Brain microvascular endothelial cell (primary cell): ENCODE measurements around the gene DGKB.

Experiments
- DNase-seq: peaks from one replicate; pipeline ENCODE4 v3.0.0-alpha.2; 2020
- H3K27ac ChIP-seq: fragments of 250-450 bp; sonication (Bioruptor Pico); 2 replicates; pipeline ENCODE4 v1.5.1; 2020; ENCODE audit warnings: mild to moderate bottlenecking, moderate library complexity
- H3K27me3 ChIP-seq: fragments of 250-450 bp; sonication (Bioruptor Pico); replicated peaks from 2 replicates; pipeline ENCODE4 v1.5.1; 2020; ENCODE audit warnings: mild to moderate bottlenecking
- H3K36me3 ChIP-seq: fragments of 250-450 bp; sonication (Bioruptor Pico); replicated peaks from 2 replicates; pipeline ENCODE4 v1.5.1; 2020; ENCODE audit warnings: mild to moderate bottlenecking
- H3K4me3 ChIP-seq: 2 replicates; pipeline ENCODE4 v1.5.1; 2011; ENCODE audit warnings: low read depth, mild to moderate bottlenecking, control low read depth, low read length, moderate library complexity
- in situ Hi-C: cut with HindIII; loops from 2 replicates; pipeline ENCODE4 v1.10.0; 2017; ENCODE audit warnings: low sequenced_read_pairs, low pct_ligation_motif_present
- TF ChIP-seq, protein P1 (sequence below): IDR thresholded peaks from 2 replicates; pipeline ENCODE4 v1.5.1; 2011; ENCODE audit warnings: low read depth, mild to moderate bottlenecking, moderate library complexity, low read length, control low read depth, inconsistent platforms; ENCODE audit errors: missing control alignments

The DGKB gene

DNA sequence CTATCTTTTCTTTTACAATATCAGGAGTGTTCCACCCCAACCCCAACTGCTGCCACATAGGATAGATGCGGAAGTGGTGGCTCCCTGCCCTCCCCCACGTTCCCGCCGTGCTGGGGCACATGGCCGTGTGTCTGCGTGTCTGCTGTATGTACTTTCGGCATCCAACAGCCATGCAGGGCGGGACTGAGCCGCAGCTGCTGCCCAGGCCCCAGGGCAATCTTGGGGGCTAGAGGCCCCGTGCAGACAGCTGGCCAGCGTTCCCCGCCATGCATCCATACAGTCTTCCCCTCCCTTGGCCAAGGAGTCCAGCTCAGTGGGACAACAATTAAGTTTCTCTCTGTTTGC is 162.7 kb downstream of the DGKB start:
- Histone ChIP-seq H3K4me3 (no peak overlapping the region), H3K27ac (no peak overlapping the region), H3K36me3 (no peaks in the 10 kb centered on the region), H3K27me3 (no peaks in the 10 kb centered on the region)
- DNase-seq: no peak
- TF ChIP-seq, protein P1, sequence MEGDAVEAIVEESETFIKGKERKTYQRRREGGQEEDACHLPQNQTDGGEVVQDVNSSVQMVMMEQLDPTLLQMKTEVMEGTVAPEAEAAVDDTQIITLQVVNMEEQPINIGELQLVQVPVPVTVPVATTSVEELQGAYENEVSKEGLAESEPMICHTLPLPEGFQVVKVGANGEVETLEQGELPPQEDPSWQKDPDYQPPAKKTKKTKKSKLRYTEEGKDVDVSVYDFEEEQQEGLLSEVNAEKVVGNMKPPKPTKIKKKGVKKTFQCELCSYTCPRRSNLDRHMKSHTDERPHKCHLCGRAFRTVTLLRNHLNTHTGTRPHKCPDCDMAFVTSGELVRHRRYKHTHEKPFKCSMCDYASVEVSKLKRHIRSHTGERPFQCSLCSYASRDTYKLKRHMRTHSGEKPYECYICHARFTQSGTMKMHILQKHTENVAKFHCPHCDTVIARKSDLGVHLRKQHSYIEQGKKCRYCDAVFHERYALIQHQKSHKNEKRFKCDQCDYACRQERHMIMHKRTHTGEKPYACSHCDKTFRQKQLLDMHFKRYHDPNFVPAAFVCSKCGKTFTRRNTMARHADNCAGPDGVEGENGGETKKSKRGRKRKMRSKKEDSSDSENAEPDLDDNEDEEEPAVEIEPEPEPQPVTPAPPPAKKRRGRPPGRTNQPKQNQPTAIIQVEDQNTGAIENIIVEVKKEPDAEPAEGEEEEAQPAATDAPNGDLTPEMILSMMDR: no peak
- in situ Hi-C loops: no loop called here

DNA sequence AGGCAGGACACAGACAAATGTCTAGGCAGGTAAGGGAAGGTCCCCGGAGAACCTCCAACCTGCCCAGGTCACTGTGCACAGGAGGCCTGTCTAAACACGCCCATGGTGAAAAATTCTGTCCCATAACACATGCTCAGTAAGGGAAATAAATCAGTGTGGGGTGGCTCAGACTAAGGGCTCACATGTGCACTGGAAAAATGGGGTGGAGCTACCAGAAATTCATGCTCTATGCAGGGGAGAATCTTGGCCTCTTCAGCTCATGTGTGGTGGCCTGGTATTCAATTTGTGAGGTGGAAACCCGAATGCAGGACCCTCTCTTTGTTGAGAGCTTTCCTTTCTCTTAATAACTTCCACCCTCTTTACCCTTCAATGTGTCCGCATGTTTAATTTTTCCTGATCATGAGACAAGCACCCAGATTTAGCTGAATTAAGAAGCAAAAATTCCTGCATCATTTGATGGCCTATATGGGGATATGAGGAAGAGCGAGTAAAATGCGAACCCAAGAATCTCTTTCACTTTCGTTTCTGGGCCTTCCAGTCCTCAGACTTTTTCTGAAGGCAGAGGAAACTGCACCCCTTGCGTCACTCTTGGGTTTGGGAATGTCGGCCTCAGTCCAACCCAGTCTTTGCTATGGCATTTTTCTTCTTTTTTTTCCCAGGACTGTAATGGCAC is 163.2 kb downstream of the DGKB start:
- Histone ChIP-seq H3K27me3 (no peaks in the 10 kb centered on the region), H3K27ac (no peak overlapping the region), H3K36me3 (no peaks in the 10 kb centered on the region), H3K4me3 (no peak overlapping the region)
- in situ Hi-C loops: no loop called here
- no peak for DNase-seq
- TF ChIP-seq, protein P1: no peak

DNA sequence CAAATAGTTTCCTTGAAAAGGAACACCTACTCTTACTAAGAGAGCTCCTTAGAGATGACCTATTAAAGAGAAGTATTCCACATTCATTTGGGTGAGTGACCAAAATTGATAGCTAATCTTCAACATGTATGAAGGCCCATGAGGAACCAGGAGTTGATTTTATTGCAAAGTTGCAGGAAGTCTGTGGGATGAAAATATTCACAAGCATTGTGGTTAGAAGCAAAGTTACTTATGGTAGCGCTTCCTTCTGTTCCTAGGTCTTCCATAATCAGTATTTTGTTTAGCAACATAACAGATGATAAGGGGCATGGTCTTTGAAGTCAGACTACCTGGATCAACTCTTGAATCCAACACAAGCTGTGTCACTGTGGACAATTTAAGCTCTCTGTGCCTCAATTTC is 164.5 kb downstream of the DGKB start:
- no peaks in the 10 kb centered on the region for H3K36me3 ChIP-seq
- in situ Hi-C loops: no loop called here
- no peak overlapping the region for H3K4me3 ChIP-seq
- DNase-seq: no peak
- H3K27me3 ChIP-seq: no peaks in the 10 kb centered on the region
- no peak overlapping the region for H3K27ac ChIP-seq
- TF ChIP-seq, protein P1: no peak

DNA sequence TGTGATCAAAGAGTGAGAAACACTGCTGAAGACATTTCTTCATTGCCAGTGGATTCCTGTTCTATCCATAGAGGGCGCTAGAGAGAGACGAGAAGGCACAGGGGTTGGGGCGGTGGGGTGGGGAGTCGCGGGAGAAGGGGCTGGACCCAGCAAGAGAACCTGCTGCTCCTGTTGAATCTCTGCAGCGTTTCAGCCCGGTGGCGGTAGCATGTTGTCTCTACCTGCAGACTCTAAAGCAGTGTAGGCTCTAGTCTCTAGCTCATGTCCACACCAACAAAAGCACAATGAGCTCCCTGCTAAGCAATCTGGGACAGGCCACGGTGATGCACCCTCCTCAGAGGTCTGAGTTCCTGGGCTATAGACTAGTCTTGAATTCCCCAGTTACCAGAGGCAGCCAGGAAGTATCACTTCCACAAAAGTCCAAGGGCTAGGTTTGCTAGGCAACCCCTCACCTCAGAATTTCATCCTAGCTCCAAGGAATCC is 167.7 kb downstream of the DGKB start:
- Histone ChIP-seq H3K4me3 (no peak overlapping the region), H3K36me3 (no peaks in the 10 kb centered on the region), H3K27me3 (no peaks in the 10 kb centered on the region), H3K27ac (no peak overlapping the region)
- DNase-seq: no peak
- in situ Hi-C loops: no loop called here
- TF ChIP-seq, protein P1: peak; percentile 40

DNA sequence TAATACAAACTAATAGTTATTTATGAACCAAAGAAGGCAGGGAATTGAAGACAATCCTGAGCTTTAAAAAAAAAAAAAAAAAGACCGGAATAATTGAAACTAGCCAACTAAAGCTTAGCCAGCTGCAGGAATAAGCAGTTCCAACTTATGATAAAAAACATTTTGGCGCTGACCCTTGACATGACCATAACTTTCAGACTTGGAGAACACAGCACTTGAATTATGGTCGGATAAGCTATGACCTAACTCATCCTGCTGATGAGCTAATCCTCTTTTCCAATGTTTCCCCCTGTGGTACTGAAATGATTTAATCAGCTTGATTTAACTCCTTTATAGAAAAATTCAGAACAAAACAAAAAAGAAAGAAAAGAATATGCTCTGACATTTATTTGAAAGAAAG is 181.8 kb downstream of the DGKB start:
- DNase-seq: no peak
- Histone ChIP-seq H3K27ac (no peak overlapping the region), H3K4me3 (no peak overlapping the region), H3K36me3 (no peaks in the 10 kb centered on the region), H3K27me3 (no peaks in the 10 kb centered on the region)
- TF ChIP-seq, protein P1: no peak
- in situ Hi-C loops: no loop called here

DNA sequence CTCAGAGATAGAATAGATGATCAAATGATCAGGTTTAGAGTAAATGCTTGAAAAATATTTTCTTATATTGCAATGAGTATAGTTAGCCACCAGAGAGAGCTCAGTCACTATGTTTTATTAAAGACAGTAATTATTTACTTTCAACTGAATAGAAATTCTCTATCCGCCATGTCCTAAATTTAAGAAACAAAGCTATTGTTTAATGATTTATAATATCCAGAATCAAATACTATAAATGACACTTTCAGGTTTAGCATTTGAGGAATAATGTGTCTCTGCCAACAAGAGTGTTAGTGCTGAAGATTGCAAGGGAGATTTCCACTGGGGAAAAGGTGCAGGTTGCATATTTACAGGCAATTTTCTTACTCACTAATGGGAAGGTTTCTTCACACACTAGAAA is 184.7 kb downstream of the DGKB start:
- Histone ChIP-seq H3K4me3 (no peak overlapping the region), H3K27me3 (no peaks in the 10 kb centered on the region), H3K27ac (no peak overlapping the region), H3K36me3 (no peaks in the 10 kb centered on the region)
- no peak for DNase-seq
- TF ChIP-seq, protein P1: peak; percentile 21
- in situ Hi-C loops: no loop called here
